PC-3 (cell line): Measurements from ENCODE around the gene MYH14. TPM values are rescaled to one million over a fixed set of nuclear protein-coding genes. Genes with fewer than 3 reads are reported as not detected.

ENCODE experiments used
- ATAC-seq: fragments of 200-7000 bp; cut with Tn5 transposase; 2 replicates; pipeline ENCODE4 v1.9.1; 2020; ENCODE audit warnings: mild to moderate bottlenecking, moderate library complexity
- BruUV-seq: library from RNA; stranded (reverse); fragments of 400-500 nt; replicated peaks from 2 replicates; lab custom pipeline; 2021; lab: Mats Ljungman, UMichigan
- CTCF ChIA-PET: fragments of 300-600 bp; sonication (Branson Sonifier 250); formaldehyde crosslinking; loops from one replicate; lab custom pipeline; 2022; ENCODE audit warnings: antibody characterized with exemption; lab: Charles Lee
- POLR2A ChIA-PET: fragments of 300-600 bp; sonication (Branson Sonifier 250); formaldehyde crosslinking; loops from one replicate; lab custom pipeline; 2022; ENCODE audit warnings: antibody characterized with exemption; ENCODE audit not compliant: unreplicated experiment; lab: Charles Lee
- DNase-seq: peaks from one replicate; pipeline ENCODE4 v3.0.0-alpha.2; 2015
- H2AFZ ChIP-seq: fragments of 300-600 bp; sonication (generic); 2 replicates; pipeline ENCODE4 v1.6.0; 2016; ENCODE audit warnings: antibody characterized with exemption, low read length
- H3F3A ChIP-seq: fragments of 300-600 bp; sonication (generic); one replicate; pipeline ENCODE4 v1.6.0; 2017; ENCODE audit warnings: antibody characterized with exemption, low read length, control low read depth, mild to moderate bottlenecking; ENCODE audit not compliant: unreplicated experiment
- H3K27ac ChIP-seq: fragments of 300-600 bp; sonication (generic); 2 replicates; pipeline ENCODE4 v1.5.1; 2016; ENCODE audit warnings: mild to moderate bottlenecking, low read length
- H3K27me3 ChIP-seq: fragments of 300-600 bp; sonication (generic); 2 replicates; pipeline ENCODE4 v1.6.1; 2016; ENCODE audit warnings: low read length, mixed read lengths
- H3K36me3 ChIP-seq: fragments of 300-600 bp; sonication (generic); 2 replicates; pipeline ENCODE4 v1.6.1; 2016; ENCODE audit warnings: low read depth, mixed run types, low read length, mixed read lengths
- H3K4me1 ChIP-seq: fragments of 300-600 bp; sonication (generic); 2 replicates; pipeline ENCODE4 v1.5.1; 2016; ENCODE audit warnings: low read length; ENCODE audit not compliant: insufficient read depth
- H3K4me2 ChIP-seq: fragments of 300-600 bp; sonication (generic); 2 replicates; pipeline ENCODE4 v1.6.0; 2016; ENCODE audit warnings: low read length
- H3K4me3 ChIP-seq: fragments of 300-600 bp; sonication (generic); 2 replicates; pipeline ENCODE4 v1.5.1; 2016; ENCODE audit warnings: mild to moderate bottlenecking, low read length, mixed read lengths
- H3K79me2 ChIP-seq: fragments of 300-600 bp; sonication (generic); 2 replicates; pipeline ENCODE4 v1.6.1; 2017; ENCODE audit warnings: low read length, mixed read lengths
- H3K9ac ChIP-seq: fragments of 300-600 bp; sonication (generic); 2 replicates; pipeline ENCODE4 v1.6.0; 2016; ENCODE audit warnings: mild to moderate bottlenecking, low read length
- H3K9me2 ChIP-seq: fragments of 300-600 bp; sonication (generic); replicated peaks from 2 replicates; pipeline ENCODE4 v1.6.1; 2016; ENCODE audit warnings: mixed run types, low read length, mixed read lengths
- H3K9me3 ChIP-seq: fragments of 300-600 bp; sonication (generic); 2 replicates; pipeline ENCODE4 v1.6.1; 2016; ENCODE audit warnings: low read length, mixed read lengths
- H4K20me1 ChIP-seq: fragments of 300-600 bp; sonication (generic); 2 replicates; pipeline ENCODE4 v1.6.1; 2016; ENCODE audit warnings: low read length, mixed read lengths
- EZH2 ChIP-seq: fragments of 300-600 bp; sonication (generic); IDR thresholded peaks from one replicate; pipeline ENCODE4 v1.6.1; 2017; ENCODE audit warnings: antibody characterized with exemption, mild to moderate bottlenecking, low read length; ENCODE audit not compliant: unreplicated experiment
- EZH2phosphoT487 ChIP-seq: fragments of 300-600 bp; sonication (generic); IDR thresholded peaks from 2 replicates; pipeline ENCODE4 v1.6.1; 2018; ENCODE audit warnings: mild to moderate bottlenecking, antibody characterized with exemption, low read length, borderline replicate concordance
- intact Hi-C: fragments of 100-400 bp; cut with micrococcal nuclease; formaldehyde crosslinking; loops from 2 replicates; pipeline ENCODE4 v1.9.0; 2023
- total RNA-seq: library from RNA; depleted of rRNA; stranded (reverse); fragments of >200 nt; gene quantifications from 2 replicates; pipeline ENCODE4 v1.2.3, GENCODE V29; 2014
- TF ChIP-seq, protein P1 (sequence below): fragments of 300-600 bp; sonication (generic); conservative IDR thresholded peaks from 2 replicates; pipeline ENCODE4 v1.5.1; 2017; ENCODE audit warnings: antibody characterized with exemption, low read depth, mild to moderate bottlenecking, low read length

MYH14 gene
- total RNA-seq, 1 experiment from 2014 or later, result 20.2 TPM

DNA sequence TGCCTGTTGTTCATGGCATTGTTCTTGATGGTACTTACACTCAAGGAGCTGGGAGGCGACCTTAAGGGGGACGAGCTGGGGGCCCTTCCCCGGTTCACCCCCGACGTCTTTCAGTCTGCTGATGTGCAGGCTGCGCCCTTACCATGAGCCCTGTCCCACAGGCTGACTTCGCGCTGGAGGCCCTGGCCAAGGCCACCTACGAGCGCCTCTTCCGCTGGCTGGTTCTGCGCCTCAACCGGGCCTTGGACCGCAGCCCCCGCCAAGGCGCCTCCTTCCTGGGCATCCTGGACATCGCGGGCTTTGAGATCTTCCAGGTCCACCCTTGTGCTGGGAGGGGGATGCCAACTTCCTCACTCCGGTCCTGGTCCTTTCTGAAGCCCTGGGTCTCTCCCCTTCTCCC, 45.4 kb downstream of the MYH14 start:
- no peak overlapping the region for H2AFZ ChIP-seq
- H3K4me3 ChIP-seq, result no peak overlapping the region
- no peaks in the 10 kb centered on the region for H3K9me2 ChIP-seq
- no peaks in the 10 kb centered on the region for H3K79me2 ChIP-seq
- H3K9ac ChIP-seq, result no peak overlapping the region
- no peaks in the 10 kb centered on the region for H3F3A ChIP-seq
- H4K20me1 ChIP-seq, result no peaks in the 10 kb centered on the region
- H3K27ac ChIP-seq, result no peak overlapping the region
- CTCF ChIA-PET, result no interaction called here
- no peaks in the 10 kb centered on the region for H3K27me3 ChIP-seq
- DNase-seq (no peak), ATAC-seq (no peak)
- BruUV-seq, result no TSS peak
- no peaks in the 10 kb centered on the region for H3K9me3 ChIP-seq
- no peaks in the 10 kb centered on the region for H3K4me1 ChIP-seq
- POLR2A ChIA-PET, result no interaction called here
- TF ChIP-seq EZH2phosphoT487, result no peak
- TF ChIP-seq, protein P1, sequence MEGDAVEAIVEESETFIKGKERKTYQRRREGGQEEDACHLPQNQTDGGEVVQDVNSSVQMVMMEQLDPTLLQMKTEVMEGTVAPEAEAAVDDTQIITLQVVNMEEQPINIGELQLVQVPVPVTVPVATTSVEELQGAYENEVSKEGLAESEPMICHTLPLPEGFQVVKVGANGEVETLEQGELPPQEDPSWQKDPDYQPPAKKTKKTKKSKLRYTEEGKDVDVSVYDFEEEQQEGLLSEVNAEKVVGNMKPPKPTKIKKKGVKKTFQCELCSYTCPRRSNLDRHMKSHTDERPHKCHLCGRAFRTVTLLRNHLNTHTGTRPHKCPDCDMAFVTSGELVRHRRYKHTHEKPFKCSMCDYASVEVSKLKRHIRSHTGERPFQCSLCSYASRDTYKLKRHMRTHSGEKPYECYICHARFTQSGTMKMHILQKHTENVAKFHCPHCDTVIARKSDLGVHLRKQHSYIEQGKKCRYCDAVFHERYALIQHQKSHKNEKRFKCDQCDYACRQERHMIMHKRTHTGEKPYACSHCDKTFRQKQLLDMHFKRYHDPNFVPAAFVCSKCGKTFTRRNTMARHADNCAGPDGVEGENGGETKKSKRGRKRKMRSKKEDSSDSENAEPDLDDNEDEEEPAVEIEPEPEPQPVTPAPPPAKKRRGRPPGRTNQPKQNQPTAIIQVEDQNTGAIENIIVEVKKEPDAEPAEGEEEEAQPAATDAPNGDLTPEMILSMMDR, result no peak
- TF ChIP-seq EZH2, result no peak
- H3K4me2 ChIP-seq, result no peak overlapping the region
- peaks cover 14% of the 10 kb centered on the region for H3K36me3 ChIP-seq
- intact Hi-C loops, result no loop called here

DNA sequence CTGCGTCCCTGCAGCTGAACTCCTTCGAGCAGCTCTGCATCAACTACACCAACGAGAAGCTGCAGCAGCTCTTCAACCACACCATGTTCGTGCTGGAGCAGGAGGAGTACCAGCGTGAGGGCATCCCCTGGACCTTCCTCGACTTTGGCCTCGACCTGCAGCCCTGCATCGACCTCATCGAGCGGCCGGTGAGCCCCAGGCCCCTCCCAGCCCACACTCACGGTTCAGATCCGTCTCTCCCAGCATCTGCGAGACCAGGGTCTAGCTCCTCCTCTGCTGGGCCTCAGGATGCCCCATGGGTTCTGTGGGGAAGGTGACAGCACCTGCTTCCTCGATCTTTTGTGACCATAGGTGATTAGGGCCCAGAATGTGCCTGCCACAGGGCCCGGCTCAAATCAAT, 46.2 kb downstream of the MYH14 start:
- Histone ChIP-seq H3K4me3 (no peak overlapping the region), H3K27ac (no peak overlapping the region), H3K36me3 (peaks cover 14% of the 10 kb centered on the region), H4K20me1 (no peaks in the 10 kb centered on the region), H3F3A (no peaks in the 10 kb centered on the region), H3K9me2 (no peaks in the 10 kb centered on the region), H3K4me1 (no peaks in the 10 kb centered on the region), H3K4me2 (no peak overlapping the region), H3K79me2 (no peaks in the 10 kb centered on the region), H3K9me3 (no peaks in the 10 kb centered on the region), H3K9ac (no peak overlapping the region), H3K27me3 (no peaks in the 10 kb centered on the region), H2AFZ (no peak overlapping the region)
- ATAC-seq (no peak), DNase-seq (no peak)
- TF ChIP-seq EZH2phosphoT487 (no peak), EZH2 (no peak)
- TF ChIP-seq, protein P1, result no peak
- POLR2A ChIA-PET, result no interaction called here
- CTCF ChIA-PET, result interaction anchor here (1.1 kb wide), 1 partner anchor 79 kb away, joined by 3 read pairs; the partner anchor contains the start of gene KCNC3
- no TSS peak for BruUV-seq
- intact Hi-C loops, result loop anchor here (5.0 kb wide), 1 partner anchor 53 kb away; no protein-coding TSS in a partner anchor

DNA sequence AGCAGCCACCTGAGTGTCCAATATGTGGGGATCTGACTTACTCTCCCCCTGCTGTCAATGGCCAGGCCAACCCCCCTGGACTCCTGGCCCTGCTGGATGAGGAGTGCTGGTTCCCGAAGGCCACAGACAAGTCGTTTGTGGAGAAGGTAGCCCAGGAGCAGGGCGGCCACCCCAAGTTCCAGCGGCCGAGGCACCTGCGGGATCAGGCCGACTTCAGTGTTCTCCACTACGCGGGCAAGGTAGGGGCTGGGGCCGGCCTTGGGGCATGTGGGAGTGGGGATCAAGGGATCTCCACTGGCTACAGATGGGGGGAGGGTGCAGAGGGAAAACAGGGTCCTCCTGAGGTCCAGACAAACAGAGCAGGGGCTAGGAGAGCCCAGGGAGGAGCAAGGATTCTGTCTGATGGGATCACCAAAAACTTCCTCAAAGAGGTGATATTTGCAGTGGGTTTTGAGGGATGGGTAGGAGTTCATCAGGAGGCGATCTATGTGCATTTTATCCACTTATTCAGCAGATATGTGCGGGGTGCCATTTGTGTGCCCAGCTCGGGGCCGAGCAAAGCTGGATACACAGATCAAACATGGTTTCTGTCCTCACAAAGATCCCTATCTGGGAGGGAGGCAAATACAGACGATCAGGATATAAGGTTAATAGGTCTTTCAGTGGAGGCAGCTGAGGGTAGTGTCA, 47.2 kb downstream of the MYH14 start:
- DNase-seq (no peak), ATAC-seq (no peak)
- intact Hi-C loops, result loop anchor here (5.0 kb wide), 1 partner anchor 52 kb away; no protein-coding TSS in a partner anchor
- H3K27ac ChIP-seq, result no peak overlapping the region
- no peaks in the 10 kb centered on the region for H3K79me2 ChIP-seq
- no peaks in the 10 kb centered on the region for H3K9me2 ChIP-seq
- no peaks in the 10 kb centered on the region for H3K27me3 ChIP-seq
- no peaks in the 10 kb centered on the region for H4K20me1 ChIP-seq
- no peak overlapping the region for H3K9ac ChIP-seq
- no peak overlapping the region for H3K4me2 ChIP-seq
- no peak overlapping the region for H2AFZ ChIP-seq
- H3F3A ChIP-seq, result no peaks in the 10 kb centered on the region
- H3K4me3 ChIP-seq, result no peak overlapping the region
- no peaks in the 10 kb centered on the region for H3K9me3 ChIP-seq
- TF ChIP-seq, protein P1, result no peak
- TF ChIP-seq EZH2phosphoT487 (no peak), EZH2 (no peak)
- POLR2A ChIA-PET, result no interaction called here
- CTCF ChIA-PET, result interaction anchor here (0.6 to 1.1 kb wide), 2 partner anchors 78 to 260 kb away, joined by 3 to 4 read pairs; partner anchors contain the start of genes JOSD2 and KCNC3
- no peaks in the 10 kb centered on the region for H3K4me1 ChIP-seq
- BruUV-seq, result no TSS peak
- peaks cover 17% of the 10 kb centered on the region for H3K36me3 ChIP-seq
